Measurements from ENCODE around the gene MAPK4.
"Not testable (repeated sequence)": the region's sequence is repeated elsewhere in the genome, so short reads cannot be mapped to it uniquely, and the experiment has no call there.

- TF ChIP-seq CTCF (conservative IDR thresholded peaks at IDR 0.05; ENCODE audit: low read length); EZH2phosphoT487 (IDR thresholded peaks at IDR 0.05; ENCODE audit: borderline replicate concordance): not testable (repeated sequence)
These were observed 219.1 kb downstream of the MAPK4 start for GRCh38 chr18:50779021-50779420.
